ENCODE data around the gene RO60.

DNA sequence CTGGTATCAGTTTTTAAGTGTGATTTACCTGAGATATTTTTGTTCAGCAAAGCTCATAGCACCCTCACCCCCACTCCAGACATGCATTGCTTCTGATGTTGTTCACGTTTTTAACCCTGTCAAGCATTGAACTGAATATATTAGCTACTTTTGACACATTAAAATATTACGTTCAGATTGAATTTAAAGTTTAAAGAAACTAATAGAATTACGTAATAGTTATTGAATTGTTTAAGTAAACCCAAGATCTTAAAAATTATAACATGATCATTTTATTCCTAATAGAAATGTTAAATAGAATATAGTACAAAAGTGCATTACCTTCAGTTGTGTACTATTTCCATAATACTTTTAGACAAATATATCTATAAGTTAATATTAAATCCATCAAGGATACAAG lies 26.9 kb downstream of the RO60 start:
- TF ChIP-seq, protein P1, sequence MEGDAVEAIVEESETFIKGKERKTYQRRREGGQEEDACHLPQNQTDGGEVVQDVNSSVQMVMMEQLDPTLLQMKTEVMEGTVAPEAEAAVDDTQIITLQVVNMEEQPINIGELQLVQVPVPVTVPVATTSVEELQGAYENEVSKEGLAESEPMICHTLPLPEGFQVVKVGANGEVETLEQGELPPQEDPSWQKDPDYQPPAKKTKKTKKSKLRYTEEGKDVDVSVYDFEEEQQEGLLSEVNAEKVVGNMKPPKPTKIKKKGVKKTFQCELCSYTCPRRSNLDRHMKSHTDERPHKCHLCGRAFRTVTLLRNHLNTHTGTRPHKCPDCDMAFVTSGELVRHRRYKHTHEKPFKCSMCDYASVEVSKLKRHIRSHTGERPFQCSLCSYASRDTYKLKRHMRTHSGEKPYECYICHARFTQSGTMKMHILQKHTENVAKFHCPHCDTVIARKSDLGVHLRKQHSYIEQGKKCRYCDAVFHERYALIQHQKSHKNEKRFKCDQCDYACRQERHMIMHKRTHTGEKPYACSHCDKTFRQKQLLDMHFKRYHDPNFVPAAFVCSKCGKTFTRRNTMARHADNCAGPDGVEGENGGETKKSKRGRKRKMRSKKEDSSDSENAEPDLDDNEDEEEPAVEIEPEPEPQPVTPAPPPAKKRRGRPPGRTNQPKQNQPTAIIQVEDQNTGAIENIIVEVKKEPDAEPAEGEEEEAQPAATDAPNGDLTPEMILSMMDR (IDR thresholded peaks at IDR 0.05; ENCODE audit: insufficient read depth, low read length): no peak
- TF ChIP-seq POLR2AphosphoS5 (IDR thresholded peaks at IDR 0.05; ENCODE audit: low read depth) (no peak), GABPA (IDR thresholded peaks at IDR 0.05; ENCODE audit: low read depth) (no peak), SPI1 (IDR thresholded peaks at IDR 0.05; ENCODE audit: borderline replicate concordance, low read depth) (no peak)
- TF ChIP-seq, protein P2, sequence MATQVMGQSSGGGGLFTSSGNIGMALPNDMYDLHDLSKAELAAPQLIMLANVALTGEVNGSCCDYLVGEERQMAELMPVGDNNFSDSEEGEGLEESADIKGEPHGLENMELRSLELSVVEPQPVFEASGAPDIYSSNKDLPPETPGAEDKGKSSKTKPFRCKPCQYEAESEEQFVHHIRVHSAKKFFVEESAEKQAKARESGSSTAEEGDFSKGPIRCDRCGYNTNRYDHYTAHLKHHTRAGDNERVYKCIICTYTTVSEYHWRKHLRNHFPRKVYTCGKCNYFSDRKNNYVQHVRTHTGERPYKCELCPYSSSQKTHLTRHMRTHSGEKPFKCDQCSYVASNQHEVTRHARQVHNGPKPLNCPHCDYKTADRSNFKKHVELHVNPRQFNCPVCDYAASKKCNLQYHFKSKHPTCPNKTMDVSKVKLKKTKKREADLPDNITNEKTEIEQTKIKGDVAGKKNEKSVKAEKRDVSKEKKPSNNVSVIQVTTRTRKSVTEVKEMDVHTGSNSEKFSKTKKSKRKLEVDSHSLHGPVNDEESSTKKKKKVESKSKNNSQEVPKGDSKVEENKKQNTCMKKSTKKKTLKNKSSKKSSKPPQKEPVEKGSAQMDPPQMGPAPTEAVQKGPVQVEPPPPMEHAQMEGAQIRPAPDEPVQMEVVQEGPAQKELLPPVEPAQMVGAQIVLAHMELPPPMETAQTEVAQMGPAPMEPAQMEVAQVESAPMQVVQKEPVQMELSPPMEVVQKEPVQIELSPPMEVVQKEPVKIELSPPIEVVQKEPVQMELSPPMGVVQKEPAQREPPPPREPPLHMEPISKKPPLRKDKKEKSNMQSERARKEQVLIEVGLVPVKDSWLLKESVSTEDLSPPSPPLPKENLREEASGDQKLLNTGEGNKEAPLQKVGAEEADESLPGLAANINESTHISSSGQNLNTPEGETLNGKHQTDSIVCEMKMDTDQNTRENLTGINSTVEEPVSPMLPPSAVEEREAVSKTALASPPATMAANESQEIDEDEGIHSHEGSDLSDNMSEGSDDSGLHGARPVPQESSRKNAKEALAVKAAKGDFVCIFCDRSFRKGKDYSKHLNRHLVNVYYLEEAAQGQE (IDR thresholded peaks at IDR 0.05; ENCODE audit: insufficient replicate concordance, low read depth): no peak
